ENCODE data around the gene FNDC3A. TPM values are rescaled to one million over a fixed set of nuclear protein-coding genes. Genes with fewer than 3 reads are reported as not detected.

FNDC3A gene
- total RNA-seq, 2 experiments from 2014 or later: 21.1 to 21.6 TPM

DNA sequence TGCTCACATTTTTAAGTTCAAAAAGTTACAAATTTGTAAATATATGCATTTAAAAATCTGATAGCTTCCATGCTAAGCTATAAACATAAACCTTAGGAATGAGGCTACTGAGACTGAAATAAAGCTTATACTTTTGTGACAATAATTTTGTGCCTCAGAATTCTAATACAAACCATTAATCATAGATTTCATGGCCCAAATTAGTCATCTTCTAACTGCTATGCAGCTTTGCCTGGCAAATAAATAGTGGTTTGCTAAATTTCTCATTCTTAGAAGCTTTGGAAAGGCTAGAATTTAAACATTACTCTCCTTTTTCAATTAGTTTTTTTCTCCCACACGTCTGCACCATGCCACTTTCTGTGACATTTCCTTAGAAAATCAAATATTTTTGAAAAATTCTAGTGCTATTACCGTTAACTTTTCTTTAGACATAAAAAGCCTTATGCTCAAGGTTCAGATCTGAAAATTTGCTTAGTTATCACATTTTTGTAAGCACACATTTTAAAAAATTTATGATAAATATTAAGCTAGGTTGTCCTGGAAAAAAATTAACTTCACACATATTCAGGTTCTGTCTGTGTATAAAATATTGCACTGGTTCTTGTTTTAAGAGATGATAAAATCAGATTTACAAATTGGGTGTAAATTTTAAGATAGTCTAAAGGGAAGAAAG lies 46.9 kb downstream of the FNDC3A start:
- Mint-ChIP-seq H3K4me1 (ENCODE audit: low read depth) (peaks cover 23% of the 10 kb centered on the region), H3K4me3 (no peak overlapping the region), H3K9me3 (peaks cover 2% of the 10 kb centered on the region), H3K27ac (no peak overlapping the region), H3K27me3 (no peaks in the 10 kb centered on the region), H3K36me3 (peaks cover 21% of the 10 kb centered on the region)
- CTCF ChIA-PET: no interaction called here
- POLR2A ChIA-PET: no interaction called here
- no peak for DNase-seq
- intact Hi-C loops (cut with micrococcal nuclease): no loop called here

DNA sequence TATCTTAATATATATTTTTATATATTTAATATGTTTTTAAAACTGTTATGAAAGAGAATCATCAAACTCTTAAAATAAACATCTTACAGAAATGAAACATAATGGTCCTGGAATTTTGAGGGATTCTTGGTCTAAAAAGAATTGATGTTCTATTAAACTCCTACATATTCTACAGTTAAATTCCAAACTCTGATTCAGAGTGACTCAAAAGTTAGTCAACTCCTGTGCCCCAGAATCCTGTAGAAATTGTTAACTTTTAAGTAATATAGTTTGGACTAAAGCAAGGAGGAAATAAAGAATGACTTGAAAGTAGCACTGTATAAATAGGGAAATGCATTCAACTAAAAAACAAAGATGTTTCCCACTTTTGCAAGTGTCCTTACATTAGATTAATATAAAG lies 47.7 kb downstream of the FNDC3A start:
- Mint-ChIP-seq H3K36me3 (peaks cover 24% of the 10 kb centered on the region), H3K9me3 (peaks cover 2% of the 10 kb centered on the region), H3K27ac (no peak overlapping the region), H3K4me1 (ENCODE audit: low read depth) (peaks cover 23% of the 10 kb centered on the region), H3K27me3 (no peaks in the 10 kb centered on the region), H3K4me3 (no peak overlapping the region)
- POLR2A ChIA-PET: no interaction called here
- intact Hi-C loops (cut with micrococcal nuclease): no loop called here
- CTCF ChIA-PET: no interaction called here
- DNase-seq: no peak

DNA sequence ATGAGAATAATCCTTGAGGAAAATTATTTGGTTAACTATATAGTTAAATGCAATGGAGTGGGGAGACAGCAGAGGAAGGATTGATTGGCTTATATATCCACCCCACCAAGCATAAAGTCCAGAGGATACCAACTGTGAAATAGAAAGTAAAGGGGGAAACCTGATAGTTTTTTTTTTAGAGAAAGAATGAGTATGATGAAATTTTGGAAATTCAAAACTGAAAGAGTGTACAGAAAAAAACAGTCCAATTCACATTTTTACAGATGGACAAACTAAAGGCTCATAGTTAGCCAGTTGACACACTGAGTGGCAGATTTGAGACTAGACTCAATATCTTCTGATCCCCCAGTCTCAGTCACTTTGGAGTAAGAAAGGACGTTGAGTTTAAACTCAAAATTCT lies 51.1 kb downstream of the FNDC3A start:
- Mint-ChIP-seq H3K9me3 (no peaks in the 10 kb centered on the region), H3K4me1 (ENCODE audit: low read depth) (peaks cover 22% of the 10 kb centered on the region), H3K36me3 (peaks cover 32% of the 10 kb centered on the region), H3K27me3 (no peaks in the 10 kb centered on the region), H3K27ac (no peak overlapping the region), H3K4me3 (no peak overlapping the region)
- no peak for DNase-seq
- ChIA-PET CTCF (no interaction called here), POLR2A (no interaction called here)
- intact Hi-C loops (cut with micrococcal nuclease): no loop called here

DNA sequence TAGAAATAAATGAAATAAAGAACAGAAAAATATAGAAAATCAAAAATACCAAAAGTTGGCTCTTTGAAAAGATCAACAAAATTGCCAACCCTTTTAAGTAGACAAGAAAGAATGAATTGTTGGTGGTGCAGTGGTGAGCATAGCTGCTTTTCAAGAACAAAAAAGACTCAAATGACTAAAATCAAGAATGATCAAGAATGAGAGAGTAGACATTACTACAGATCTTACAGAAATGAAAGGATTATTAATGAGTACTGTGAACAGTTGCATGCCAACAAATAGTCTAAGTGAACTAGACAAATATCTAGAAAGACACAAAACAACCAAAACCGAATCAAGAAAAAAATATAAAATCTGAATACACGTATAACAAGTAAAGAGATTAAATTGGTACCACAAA lies 53.9 kb downstream of the FNDC3A start:
- CTCF ChIA-PET: interaction anchor here (0.6 kb wide), 1 partner anchor 190 kb away, joined by 3 read pairs; no protein-coding TSS in a partner anchor
- POLR2A ChIA-PET: interaction anchor here (0.6 kb wide), 1 partner anchor 899 kb away, joined by 3 read pairs; no protein-coding TSS in a partner anchor
- Mint-ChIP-seq H3K27me3 (no peaks in the 10 kb centered on the region), H3K4me1 (ENCODE audit: low read depth) (peaks cover 17% of the 10 kb centered on the region), H3K27ac (no peak overlapping the region), H3K4me3 (no peak overlapping the region), H3K36me3 (peaks cover 24% of the 10 kb centered on the region), H3K9me3 (no peaks in the 10 kb centered on the region)
- intact Hi-C loops (cut with micrococcal nuclease): no loop called here
- DNase-seq: no peak

DNA sequence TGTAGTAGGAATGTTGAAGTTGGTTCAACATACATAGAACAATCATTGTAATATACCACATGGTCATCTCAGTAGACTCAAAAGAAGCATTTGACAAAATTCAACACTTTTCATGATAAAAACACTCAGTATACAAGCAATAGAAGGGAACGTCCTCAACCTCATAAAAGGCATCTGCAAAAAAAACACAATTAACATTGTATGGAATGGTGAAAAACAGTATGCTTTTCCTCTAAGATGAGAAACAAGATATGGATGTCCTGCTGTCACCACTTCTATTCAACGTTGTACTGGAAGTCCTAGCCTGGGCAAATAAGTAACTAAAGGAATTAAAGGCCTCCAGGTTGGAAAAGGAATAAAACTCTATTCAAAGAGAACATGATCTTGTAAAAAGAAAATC lies 54.5 kb downstream of the FNDC3A start:
- Mint-ChIP-seq H3K9me3 (no peaks in the 10 kb centered on the region), H3K27ac (no peak overlapping the region), H3K36me3 (peaks cover 24% of the 10 kb centered on the region), H3K4me3 (no peak overlapping the region), H3K27me3 (no peaks in the 10 kb centered on the region), H3K4me1 (ENCODE audit: low read depth) (peaks cover 17% of the 10 kb centered on the region)
- intact Hi-C loops (cut with micrococcal nuclease): no loop called here
- ChIA-PET POLR2A (no interaction called here), CTCF (no interaction called here)
- DNase-seq: no peak

DNA sequence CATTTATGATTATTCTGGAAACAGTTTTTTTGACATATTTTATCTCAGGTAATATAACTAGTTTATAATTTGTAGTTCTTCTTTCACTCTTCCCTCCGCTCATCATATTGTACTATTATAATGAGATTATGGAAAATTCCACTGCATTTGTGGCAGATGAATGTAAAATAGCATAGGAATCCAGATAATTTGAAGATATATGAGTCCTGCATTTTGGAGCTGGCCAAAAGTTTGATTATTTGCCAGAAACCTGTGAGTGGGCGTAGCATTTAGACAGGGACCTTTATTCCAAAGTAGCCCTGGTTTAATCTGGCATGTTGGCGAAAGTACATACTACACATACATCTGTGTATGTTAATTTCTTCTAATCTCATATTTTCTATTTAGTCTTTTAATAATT lies 65.2 kb downstream of the FNDC3A start:
- H3K27ac Mint-ChIP-seq: no peak overlapping the region
- ChIA-PET CTCF (no interaction called here), POLR2A (no interaction called here)
- H3K4me3 Mint-ChIP-seq: no peak overlapping the region
- DNase-seq: no peak
- intact Hi-C loops (cut with micrococcal nuclease): no loop called here
- peaks cover 17% of the 10 kb centered on the region for H3K36me3 Mint-ChIP-seq
- H3K27me3 Mint-ChIP-seq: no peaks in the 10 kb centered on the region
- peaks cover 15% of the 10 kb centered on the region for H3K4me1 Mint-ChIP-seq (ENCODE audit: low read depth)
- H3K9me3 Mint-ChIP-seq: no peaks in the 10 kb centered on the region

DNA sequence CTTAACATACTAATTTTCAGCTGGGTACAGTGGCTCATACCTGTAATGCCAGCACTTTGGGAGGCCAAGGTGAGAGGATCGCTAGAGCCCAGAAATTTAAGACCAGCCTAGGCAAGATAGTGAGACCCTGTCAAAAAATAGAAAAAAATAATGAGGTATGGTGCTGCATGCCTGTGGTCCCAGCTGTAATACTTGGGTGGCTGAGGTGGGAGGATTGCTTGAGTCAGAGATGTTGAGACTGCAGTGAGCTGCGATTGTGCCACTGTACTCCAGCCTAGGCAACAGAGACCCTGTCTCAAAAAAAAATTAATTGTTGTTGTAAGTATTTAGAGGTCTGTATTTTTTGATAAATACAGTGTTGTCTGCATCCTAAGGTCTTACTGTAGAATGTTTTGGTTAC lies 66.8 kb downstream of the FNDC3A start:
- Mint-ChIP-seq H3K4me3 (no peak overlapping the region), H3K27me3 (no peaks in the 10 kb centered on the region), H3K9me3 (no peaks in the 10 kb centered on the region), H3K4me1 (ENCODE audit: low read depth) (peaks cover 24% of the 10 kb centered on the region), H3K36me3 (peaks cover 17% of the 10 kb centered on the region), H3K27ac (no peak overlapping the region)
- intact Hi-C loops (cut with micrococcal nuclease): no loop called here
- DNase-seq: no peak
- ChIA-PET POLR2A (no interaction called here), CTCF (no interaction called here)

DNA sequence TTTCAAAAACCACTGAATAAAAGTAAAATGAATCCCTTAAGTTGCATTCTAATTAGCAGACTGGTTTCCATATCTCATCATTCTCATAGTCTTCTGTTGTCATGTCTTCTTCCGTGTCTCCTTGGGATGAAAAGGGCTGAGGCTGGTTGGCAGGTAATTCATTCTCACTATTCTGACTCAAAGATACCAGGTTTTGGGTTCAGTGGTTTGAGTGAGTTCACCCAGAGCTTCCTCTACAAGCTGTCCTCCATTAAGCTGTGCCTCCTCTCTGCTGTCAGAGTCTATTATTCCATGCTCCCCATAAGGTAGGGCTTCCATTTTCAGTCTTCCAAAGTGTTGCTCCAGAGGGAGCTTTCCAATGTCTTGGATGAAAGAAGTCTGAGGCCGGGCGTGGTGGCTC lies 68.3 kb downstream of the FNDC3A start:
- POLR2A ChIA-PET: no interaction called here
- DNase-seq: peak; percentile 12
- Mint-ChIP-seq H3K9me3 (no peaks in the 10 kb centered on the region), H3K36me3 (peaks cover 17% of the 10 kb centered on the region), H3K4me3 (no peak overlapping the region), H3K4me1 (ENCODE audit: low read depth) (peaks cover 29% of the 10 kb centered on the region), H3K27ac (no peak overlapping the region), H3K27me3 (no peaks in the 10 kb centered on the region)
- CTCF ChIA-PET: no interaction called here
- intact Hi-C loops (cut with micrococcal nuclease): no loop called here

DNA sequence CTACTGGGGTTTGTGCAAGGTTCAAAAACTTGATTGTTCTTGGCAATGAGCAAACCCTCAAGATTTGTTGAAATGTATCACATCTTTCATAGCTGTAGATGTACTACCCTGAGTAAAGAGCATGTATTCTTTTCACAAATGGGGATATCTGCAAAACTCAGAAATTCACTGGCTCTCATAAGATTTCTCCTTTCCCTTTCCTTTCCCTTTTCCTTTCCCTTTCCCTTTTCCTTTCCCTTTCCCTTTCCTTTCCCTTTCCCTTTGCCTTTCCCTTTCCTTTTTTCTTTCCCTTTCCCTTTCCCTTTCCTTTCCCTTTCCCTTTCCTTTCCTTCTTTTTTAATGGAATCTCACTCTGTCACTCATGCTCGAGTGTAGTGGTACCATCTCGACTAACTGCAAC lies 69.1 kb downstream of the FNDC3A start:
- H3K4me1 Mint-ChIP-seq (ENCODE audit: low read depth): peaks cover 33% of the 10 kb centered on the region
- H3K9me3 Mint-ChIP-seq: no peaks in the 10 kb centered on the region
- H3K4me3 Mint-ChIP-seq: no peak overlapping the region
- ChIA-PET CTCF (interaction anchor here (0.7 kb wide), 1 partner anchor 564 kb away, joined by 4 read pairs; no protein-coding TSS in a partner anchor), POLR2A (no interaction called here)
- peaks cover 15% of the 10 kb centered on the region for H3K36me3 Mint-ChIP-seq
- DNase-seq: no peak
- intact Hi-C loops (cut with micrococcal nuclease): no loop called here
- peak overlapping the region; percentile 11 for H3K27ac Mint-ChIP-seq
- H3K27me3 Mint-ChIP-seq: no peaks in the 10 kb centered on the region

DNA sequence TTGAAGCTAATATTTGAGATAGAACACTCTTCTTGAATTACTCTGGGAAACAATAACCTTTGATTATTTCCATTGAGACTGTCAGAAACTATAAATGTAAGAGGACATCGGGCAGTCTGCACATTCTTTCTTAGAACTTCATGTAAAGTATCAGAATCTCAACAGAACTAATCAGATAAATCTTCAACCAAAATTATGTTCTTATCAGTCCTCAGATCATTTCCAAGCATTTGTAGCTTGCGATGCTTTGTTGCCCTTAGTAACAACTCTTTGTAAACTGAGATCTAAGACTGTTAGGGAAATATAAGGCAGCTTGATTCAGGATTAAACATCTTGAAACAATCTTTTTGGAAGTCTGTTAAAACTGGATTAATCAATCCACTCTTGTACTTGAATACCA lies 70.3 kb downstream of the FNDC3A start:
- ChIA-PET CTCF (interaction anchor here (0.6 kb wide), 1 partner anchor 167 kb away, joined by 4 read pairs; no protein-coding TSS in a partner anchor), POLR2A (no interaction called here)
- no peaks in the 10 kb centered on the region for H3K27me3 Mint-ChIP-seq
- no peaks in the 10 kb centered on the region for H3K9me3 Mint-ChIP-seq
- peaks cover 20% of the 10 kb centered on the region for H3K36me3 Mint-ChIP-seq
- H3K27ac Mint-ChIP-seq: no peak overlapping the region
- no peak overlapping the region for H3K4me3 Mint-ChIP-seq
- DNase-seq: no peak
- H3K4me1 Mint-ChIP-seq (ENCODE audit: low read depth): peaks cover 33% of the 10 kb centered on the region
- intact Hi-C loops (cut with micrococcal nuclease): no loop called here

DNA sequence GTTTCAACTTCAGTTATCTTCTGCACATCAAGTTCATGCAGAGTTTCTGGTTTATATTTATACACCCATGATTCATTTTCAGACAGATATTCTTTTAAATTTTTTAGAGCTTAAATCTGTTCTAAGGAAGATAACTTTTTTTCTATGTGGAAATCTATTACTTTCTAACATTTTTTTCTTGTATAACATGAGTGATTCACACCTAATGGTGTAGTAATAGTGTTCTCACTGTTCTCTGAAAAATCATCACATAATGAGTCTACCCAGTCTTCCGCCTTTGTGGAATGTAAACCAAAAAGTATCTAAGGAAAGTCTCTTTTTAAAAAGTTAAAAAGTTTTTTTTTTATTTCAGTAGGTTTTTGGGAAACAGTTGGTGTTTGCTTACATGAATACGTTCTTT lies 70.8 kb downstream of the FNDC3A start:
- Mint-ChIP-seq H3K27me3 (no peaks in the 10 kb centered on the region), H3K4me1 (ENCODE audit: low read depth) (peaks cover 33% of the 10 kb centered on the region), H3K36me3 (peaks cover 22% of the 10 kb centered on the region), H3K9me3 (no peaks in the 10 kb centered on the region), H3K4me3 (no peak overlapping the region), H3K27ac (no peak overlapping the region)
- intact Hi-C loops (cut with micrococcal nuclease): no loop called here
- no peak for DNase-seq
- CTCF ChIA-PET: no interaction called here
- POLR2A ChIA-PET: no interaction called here

DNA sequence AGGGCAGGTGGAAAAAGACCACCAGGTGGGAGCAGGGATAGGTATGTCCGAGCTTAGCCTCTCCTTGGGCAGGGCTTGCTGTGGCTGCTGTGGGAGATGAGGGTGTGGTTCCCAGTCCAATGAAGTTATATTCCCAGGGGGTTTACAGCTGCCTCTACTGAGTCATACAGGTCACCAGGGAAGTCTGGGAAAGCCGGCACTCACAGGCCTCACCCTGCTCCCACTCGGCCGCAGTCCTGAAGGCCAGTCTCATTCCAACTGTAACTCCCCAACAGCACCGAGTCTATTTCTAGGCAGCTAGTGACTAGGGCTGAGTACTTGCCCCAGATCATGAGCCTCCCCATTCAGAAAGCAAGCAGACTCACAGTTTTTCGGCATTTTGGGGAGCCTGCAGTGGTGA lies 77.1 kb downstream of the FNDC3A start:
- Mint-ChIP-seq H3K4me3 (no peak overlapping the region), H3K27ac (no peak overlapping the region), H3K27me3 (no peaks in the 10 kb centered on the region), H3K9me3 (no peaks in the 10 kb centered on the region), H3K4me1 (ENCODE audit: low read depth) (peaks cover 8% of the 10 kb centered on the region), H3K36me3 (peaks cover 27% of the 10 kb centered on the region)
- intact Hi-C loops (cut with micrococcal nuclease): no loop called here
- ChIA-PET CTCF (no interaction called here), POLR2A (no interaction called here)
- no peak for DNase-seq

DNA sequence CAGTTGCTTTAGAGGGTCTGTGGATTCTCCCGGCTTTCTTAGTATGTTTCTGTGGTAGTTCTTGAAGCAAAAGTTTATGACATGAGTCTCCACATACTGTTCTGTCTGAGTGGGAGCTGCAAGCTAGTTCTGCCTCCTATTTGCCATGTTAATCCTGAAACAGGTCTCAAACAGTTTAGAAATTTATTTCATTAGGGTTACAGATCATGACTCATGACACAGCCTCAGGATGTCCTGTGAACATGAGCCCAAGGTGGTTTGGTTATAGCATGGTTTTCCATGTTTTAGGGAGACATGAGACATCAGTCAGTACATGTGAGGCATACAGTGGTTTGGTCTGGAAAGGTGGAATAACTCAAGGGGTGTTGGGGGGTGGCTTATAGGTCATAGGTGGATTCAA lies 77.5 kb downstream of the FNDC3A start:
- Mint-ChIP-seq H3K27me3 (no peaks in the 10 kb centered on the region), H3K27ac (no peak overlapping the region), H3K4me1 (ENCODE audit: low read depth) (peaks cover 8% of the 10 kb centered on the region), H3K4me3 (no peak overlapping the region), H3K9me3 (no peaks in the 10 kb centered on the region), H3K36me3 (peaks cover 28% of the 10 kb centered on the region)
- DNase-seq: no peak
- intact Hi-C loops (cut with micrococcal nuclease): no loop called here
- ChIA-PET CTCF (no interaction called here), POLR2A (no interaction called here)
